ENCODE results near the gene HCST. TPM values are rescaled to one million over a fixed set of nuclear protein-coding genes. Genes with fewer than 3 reads are reported as not detected.

The HCST gene
- total RNA-seq, 3 donors from 2014 or later: 4.6 to 8.2 (median 7.9) TPM

- DNase-seq (no peak), ATAC-seq (no peak)
- H3K4me3 ChIP-seq: peak overlapping the region; percentile 40
- TF ChIP-seq, protein P1, sequence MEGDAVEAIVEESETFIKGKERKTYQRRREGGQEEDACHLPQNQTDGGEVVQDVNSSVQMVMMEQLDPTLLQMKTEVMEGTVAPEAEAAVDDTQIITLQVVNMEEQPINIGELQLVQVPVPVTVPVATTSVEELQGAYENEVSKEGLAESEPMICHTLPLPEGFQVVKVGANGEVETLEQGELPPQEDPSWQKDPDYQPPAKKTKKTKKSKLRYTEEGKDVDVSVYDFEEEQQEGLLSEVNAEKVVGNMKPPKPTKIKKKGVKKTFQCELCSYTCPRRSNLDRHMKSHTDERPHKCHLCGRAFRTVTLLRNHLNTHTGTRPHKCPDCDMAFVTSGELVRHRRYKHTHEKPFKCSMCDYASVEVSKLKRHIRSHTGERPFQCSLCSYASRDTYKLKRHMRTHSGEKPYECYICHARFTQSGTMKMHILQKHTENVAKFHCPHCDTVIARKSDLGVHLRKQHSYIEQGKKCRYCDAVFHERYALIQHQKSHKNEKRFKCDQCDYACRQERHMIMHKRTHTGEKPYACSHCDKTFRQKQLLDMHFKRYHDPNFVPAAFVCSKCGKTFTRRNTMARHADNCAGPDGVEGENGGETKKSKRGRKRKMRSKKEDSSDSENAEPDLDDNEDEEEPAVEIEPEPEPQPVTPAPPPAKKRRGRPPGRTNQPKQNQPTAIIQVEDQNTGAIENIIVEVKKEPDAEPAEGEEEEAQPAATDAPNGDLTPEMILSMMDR (IDR thresholded peaks at IDR 0.05): no peak
- H3K9me3 ChIP-seq: no peaks in the 10 kb centered on the region
- intact Hi-C loops (cut with DNase I, micrococcal nuclease): loop anchor here in 1 of 2 donors (10.0 kb wide), 2 partner anchors 52 to 242 kb away; no protein-coding TSS in a partner anchor
- H3K36me3 ChIP-seq (ENCODE audit: low read depth): no peaks in the 10 kb centered on the region
- peaks cover 27% of the 10 kb centered on the region for H3K4me1 ChIP-seq (ENCODE audit: low read depth)
Measured at GRCh38 chr19:35936738-35937268, 34.5 kb downstream of the HCST start.

- intact Hi-C loops (cut with DNase I, micrococcal nuclease): loop anchor here in 1 of 2 donors (10.0 kb wide), 2 partner anchors 53 to 243 kb away; no protein-coding TSS in a partner anchor
- peak; percentile 17 for ATAC-seq
- TF ChIP-seq, protein P1 (IDR thresholded peaks at IDR 0.05): no peak
Measured at GRCh38 chr19:35937345-35938281, 35.3 kb downstream of the HCST start.

DNA sequence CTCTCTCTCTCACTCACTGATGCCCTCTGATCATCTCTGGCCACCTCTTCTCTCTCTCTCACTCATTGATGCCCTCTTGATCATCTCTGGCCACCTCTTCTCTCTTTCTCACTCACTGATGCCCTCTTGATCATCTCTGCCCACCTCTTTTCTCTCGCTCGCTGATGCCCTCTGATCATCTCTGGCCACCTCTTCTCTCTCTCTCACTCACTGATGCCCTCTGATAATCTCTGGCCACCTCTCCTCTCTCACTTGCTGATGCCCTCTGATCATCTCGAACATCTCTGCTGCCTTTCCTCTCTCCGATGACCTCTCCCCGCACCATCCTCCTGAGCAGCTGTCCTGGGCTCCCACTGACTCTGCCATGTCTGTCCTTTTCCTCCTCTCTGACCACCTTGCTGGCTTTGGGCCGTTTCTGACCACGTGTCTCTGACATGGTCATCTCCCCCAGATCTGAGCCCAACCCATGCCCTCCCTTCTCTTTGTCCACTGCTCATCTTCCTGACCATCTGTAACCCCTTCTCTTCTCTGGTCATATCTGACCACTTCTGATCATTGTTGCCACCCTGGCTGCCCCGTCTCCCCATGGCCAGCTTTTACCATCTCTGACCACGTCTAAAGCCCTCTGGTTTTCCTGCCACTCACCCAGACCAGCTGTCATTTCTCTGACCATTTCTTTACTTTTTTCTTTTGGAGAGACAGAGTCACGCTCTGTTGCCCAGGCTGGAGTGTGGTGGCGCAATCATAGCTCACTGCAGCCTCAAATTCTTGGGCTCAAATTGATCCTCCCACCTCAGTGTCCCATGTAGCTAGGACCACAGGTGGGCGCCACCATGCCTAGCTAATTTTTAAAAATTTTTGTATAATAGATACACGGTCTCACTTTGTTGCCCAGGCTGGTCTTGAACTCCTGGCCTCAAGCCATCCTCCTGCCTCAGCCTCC lies 36.2 kb downstream of the HCST start:
- no peak for ATAC-seq
- H3K4me3 ChIP-seq: no peak overlapping the region
- TF ChIP-seq, protein P1 (IDR thresholded peaks at IDR 0.05): no peak

More at GRCh38 chr19:35937345-35938281, 35.3 kb downstream of the HCST start:
- Histone ChIP-seq H3K36me3 (ENCODE audit: low read depth) (no peaks in the 10 kb centered on the region), H3K9me3 (no peaks in the 10 kb centered on the region), H3K4me3 (no peak overlapping the region), H3K4me1 (ENCODE audit: low read depth) (peaks cover 25% of the 10 kb centered on the region)
- DNase-seq: no peak

GRCh38 chr19:35939307-35940077 lies 37.2 kb downstream of the HCST start:
- no peaks in the 10 kb centered on the region for H3K9me3 ChIP-seq
- peaks cover 25% of the 10 kb centered on the region for H3K4me1 ChIP-seq (ENCODE audit: low read depth)
- DNase-seq: no peak
- TF ChIP-seq, protein P1 (IDR thresholded peaks at IDR 0.05): no peak
- intact Hi-C loops (cut with DNase I, micrococcal nuclease): loop anchor here in 1 of 2 donors (10.0 kb wide), 2 partner anchors 55 to 245 kb away; no protein-coding TSS in a partner anchor
- no peak overlapping the region for H3K4me3 ChIP-seq
- ATAC-seq: no peak
- no peaks in the 10 kb centered on the region for H3K36me3 ChIP-seq (ENCODE audit: low read depth)

More for the DNA sequence above, 36.2 kb downstream of the HCST start:
- no peaks in the 10 kb centered on the region for H3K36me3 ChIP-seq (ENCODE audit: low read depth)
- no peaks in the 10 kb centered on the region for H3K9me3 ChIP-seq
- intact Hi-C loops (cut with DNase I, micrococcal nuclease): loop anchor here in 1 of 2 donors (10.0 kb wide), 2 partner anchors 54 to 244 kb away; no protein-coding TSS in a partner anchor
- H3K4me1 ChIP-seq (ENCODE audit: low read depth): peaks cover 25% of the 10 kb centered on the region
- DNase-seq: peak in 1 of 3 donors; percentile 15

Data from mucosa of descending colon (tissue), 3 donors.